NB4 (cell line): Measurements from ENCODE around the gene RPTOR.

Source experiments
- DNase-seq: peaks from one replicate; pipeline ENCODE4 v3.0.0; 2010; ENCODE audit warnings: low read depth
- H3K4me3 ChIP-seq: one replicate; pipeline ENCODE4 v1.5.1; 2011; ENCODE audit warnings: mild to moderate bottlenecking, low read depth, low read length, moderate library complexity
- MYC ChIP-seq: IDR thresholded peaks from 2 replicates; pipeline ENCODE4 v1.6.1; 2011; ENCODE audit warnings: low read depth, low read length
- POLR2A ChIP-seq: IDR thresholded peaks from 2 replicates; pipeline ENCODE4 v1.6.1; 2011; ENCODE audit warnings: mild to moderate bottlenecking; ENCODE audit not compliant: insufficient read length; ENCODE audit errors: extremely low read depth
- TF ChIP-seq, protein P1 (sequence below): IDR thresholded peaks from one replicate; pipeline ENCODE4 v1.5.1; 2012; ENCODE audit warnings: low read depth, low read length
- TF ChIP-seq, protein P2 (sequence below): IDR thresholded peaks from 2 replicates; pipeline ENCODE4 v1.6.1; 2011; ENCODE audit warnings: low read depth, low read length

The RPTOR gene

GRCh38 chr17:80870401-80870800, 325.8 kb downstream of the RPTOR start:
- no peak overlapping the region for H3K4me3 ChIP-seq
- DNase-seq = peak; percentile 48
- TF ChIP-seq, protein P1, sequence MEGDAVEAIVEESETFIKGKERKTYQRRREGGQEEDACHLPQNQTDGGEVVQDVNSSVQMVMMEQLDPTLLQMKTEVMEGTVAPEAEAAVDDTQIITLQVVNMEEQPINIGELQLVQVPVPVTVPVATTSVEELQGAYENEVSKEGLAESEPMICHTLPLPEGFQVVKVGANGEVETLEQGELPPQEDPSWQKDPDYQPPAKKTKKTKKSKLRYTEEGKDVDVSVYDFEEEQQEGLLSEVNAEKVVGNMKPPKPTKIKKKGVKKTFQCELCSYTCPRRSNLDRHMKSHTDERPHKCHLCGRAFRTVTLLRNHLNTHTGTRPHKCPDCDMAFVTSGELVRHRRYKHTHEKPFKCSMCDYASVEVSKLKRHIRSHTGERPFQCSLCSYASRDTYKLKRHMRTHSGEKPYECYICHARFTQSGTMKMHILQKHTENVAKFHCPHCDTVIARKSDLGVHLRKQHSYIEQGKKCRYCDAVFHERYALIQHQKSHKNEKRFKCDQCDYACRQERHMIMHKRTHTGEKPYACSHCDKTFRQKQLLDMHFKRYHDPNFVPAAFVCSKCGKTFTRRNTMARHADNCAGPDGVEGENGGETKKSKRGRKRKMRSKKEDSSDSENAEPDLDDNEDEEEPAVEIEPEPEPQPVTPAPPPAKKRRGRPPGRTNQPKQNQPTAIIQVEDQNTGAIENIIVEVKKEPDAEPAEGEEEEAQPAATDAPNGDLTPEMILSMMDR = no peak
- TF ChIP-seq, protein P2, sequence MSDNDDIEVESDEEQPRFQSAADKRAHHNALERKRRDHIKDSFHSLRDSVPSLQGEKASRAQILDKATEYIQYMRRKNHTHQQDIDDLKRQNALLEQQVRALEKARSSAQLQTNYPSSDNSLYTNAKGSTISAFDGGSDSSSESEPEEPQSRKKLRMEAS = no peak
- TF ChIP-seq POLR2A (no peak), MYC (no peak)

GRCh38 chr17:80871341-80871740, 326.7 kb downstream of the RPTOR start:
- peak; percentile 34 for DNase-seq
- H3K4me3 ChIP-seq = no peak overlapping the region
- no peak for TF ChIP-seq MYC
- TF ChIP-seq, protein P1 = no peak

DNA sequence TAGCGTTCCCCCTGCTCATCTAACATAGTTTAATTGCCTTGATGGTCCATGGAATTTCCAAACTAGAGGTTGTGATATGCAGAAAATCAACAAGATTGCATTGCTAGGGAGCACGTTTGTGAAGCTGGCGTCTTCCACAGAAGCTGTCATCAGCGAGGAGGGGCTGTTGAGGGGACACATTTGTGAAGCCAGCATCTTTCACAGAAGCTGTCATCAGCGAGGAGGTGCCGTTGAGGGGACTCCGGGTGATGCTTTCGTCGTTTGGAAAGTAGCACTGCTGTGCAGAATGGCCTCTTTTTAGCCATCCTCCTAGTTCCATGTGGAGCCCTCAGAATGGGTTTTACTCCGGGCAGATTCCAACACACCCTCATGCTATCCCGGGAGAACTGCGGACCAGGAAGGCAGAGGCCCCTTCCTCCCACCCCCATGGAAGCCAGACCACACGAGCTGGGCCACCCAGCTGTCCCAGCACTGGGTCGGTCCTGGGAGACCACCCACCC, 327.4 kb downstream of the RPTOR start:
- no peak for TF ChIP-seq POLR2A
- no peak for TF ChIP-seq MYC
- TF ChIP-seq, protein P1 = no peak
- TF ChIP-seq, protein P2 = no peak
- DNase-seq = no peak
- no peak overlapping the region for H3K4me3 ChIP-seq

DNA sequence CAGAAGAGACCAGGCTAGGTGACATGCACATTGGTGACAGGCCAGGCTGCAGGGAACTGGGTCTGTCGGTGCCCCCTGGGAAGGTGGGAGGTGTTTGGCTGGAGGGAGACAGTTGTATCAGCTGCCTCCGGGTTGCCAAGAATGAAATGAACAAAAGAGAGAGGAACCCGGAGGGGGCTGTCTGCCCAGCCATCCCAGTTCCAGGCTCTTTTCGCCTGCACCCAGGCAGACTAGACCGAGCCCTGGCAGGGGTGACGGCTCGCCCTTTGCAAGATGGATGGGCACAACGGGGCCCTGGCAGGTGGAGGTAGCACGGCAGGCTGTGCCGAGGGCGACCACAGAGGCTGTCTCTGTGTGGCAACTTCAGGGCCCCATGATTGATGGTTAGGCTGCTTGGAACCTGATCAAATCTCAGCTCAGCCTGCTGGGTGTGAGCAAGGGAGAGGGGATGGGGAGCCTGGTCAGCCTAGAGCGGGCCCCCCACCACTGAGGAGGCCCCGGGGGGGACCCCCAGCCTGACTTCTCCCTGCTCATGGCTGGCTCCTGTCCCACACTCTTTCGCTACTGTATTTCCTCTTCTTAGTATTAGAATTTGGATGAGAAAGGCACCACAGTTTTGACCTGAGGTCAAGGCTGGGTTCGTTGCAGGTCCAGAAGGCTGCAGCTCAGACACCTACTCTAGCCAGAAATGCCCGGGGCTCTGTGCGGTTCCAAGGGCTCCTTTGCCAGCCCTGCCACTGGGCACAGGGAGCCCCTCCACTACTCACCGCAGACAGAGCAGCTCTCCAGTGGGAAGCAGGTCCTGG, 328.1 kb downstream of the RPTOR start:
- DNase-seq = no peak
- H3K4me3 ChIP-seq = no peak overlapping the region
- TF ChIP-seq POLR2A = no peak
- TF ChIP-seq, protein P2 = no peak
- TF ChIP-seq MYC = no peak
- TF ChIP-seq, protein P1 = no peak

- peak; percentile 26 for DNase-seq
Measured at GRCh38 chr17:80873307-80873951, 328.8 kb downstream of the RPTOR start.

More at GRCh38 chr17:80873307-80873951, 328.8 kb downstream of the RPTOR start:
- H3K4me3 ChIP-seq = no peak overlapping the region
- TF ChIP-seq, protein P1 = no peak
- TF ChIP-seq, protein P2 = peak; percentile 40; the same call in 1 of the 2 replicates
